Limb (tissue), 2 donors: ENCODE measurements around the gene IDS.
"Not testable (repeated sequence)": the region's sequence is repeated elsewhere in the genome, so short reads cannot be mapped to it uniquely, and the experiment has no call there.

Experiments
- DNase-seq, 2 donors: peaks; one replicate each; pipeline ENCODE4 v3.0.0-alpha.2; 2016; ENCODE audit errors: extremely low spot score in 2 of 2

IDS gene

DNA sequence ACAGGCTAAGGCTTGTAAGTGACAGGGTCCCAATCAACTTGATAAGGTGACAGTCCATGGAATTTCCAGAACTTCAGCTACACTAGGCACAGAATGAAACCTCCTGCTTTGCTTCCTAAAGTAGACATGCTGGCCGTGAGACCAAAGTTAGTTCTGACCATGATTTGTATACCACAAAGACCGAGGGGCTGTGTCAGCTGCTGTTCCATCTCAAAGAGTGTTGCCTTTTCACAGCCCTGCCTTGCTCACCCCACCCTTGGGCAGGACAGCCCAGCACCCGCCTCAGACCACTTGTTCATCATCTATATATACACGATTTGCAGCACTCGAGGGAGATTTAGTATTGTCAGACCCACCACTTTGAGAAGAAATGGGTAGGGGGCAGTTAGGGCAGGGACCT, 5.3 kb downstream of the IDS start:
- no peak for DNase-seq

DNA sequence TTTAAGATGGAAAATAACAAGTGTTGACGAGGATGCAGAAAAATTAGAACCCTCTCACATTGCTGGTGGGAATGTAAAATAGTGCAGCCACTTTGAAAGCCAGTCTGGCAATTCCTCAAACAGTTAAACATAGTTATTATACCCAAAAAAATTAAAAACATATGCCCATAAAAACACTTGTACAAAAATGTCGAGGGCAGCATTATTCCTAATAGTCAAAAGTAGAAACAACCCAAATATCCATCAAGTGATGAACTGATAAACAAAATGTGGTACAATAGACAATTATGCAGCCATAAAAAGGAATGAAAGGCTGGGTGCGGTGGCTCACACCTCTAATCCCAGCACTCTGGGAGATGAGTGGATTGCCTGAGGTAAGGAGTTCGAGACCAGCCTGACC, 6.3 kb downstream of the IDS start:
- no peak for DNase-seq

DNA sequence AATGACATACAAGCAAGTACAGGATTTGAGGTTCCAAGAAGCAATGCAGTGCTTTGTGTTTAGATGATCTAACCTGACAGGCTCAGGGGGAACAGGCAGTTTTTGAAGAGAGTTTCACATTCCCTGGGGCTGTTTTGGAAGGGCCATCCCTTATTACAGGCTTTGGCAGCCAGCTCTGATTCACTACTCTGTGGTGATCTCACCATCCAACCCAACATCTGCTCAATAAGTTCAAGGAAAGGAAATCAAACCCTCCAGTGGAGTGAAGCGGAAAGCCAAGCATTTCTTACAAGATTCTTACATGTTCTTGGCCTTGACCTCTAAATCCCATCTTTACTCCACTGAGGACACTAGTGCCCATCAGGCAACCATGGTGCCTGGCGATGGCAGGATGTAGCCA, 7.5 kb downstream of the IDS start:
- no peak for DNase-seq

DNA sequence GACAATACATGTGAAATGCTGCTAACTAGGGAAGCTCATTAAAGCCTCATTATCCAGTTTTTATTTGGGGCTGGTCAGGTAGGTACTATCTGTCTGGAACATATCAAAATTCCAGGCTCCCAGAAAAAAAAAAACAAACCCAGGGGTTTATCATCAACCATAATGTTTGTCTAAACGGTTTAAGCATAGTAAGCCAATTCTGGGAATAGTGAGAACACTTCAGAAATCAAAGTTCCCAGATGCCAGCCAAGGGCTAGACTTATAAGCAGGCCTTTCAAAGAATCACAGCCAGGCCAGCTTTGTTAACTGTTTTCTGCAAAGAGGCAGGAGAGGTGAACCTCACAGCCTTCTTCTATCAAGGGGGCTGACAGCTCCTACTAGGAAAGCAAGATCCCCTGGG, 8.1 kb downstream of the IDS start:
- DNase-seq: no peak

DNA sequence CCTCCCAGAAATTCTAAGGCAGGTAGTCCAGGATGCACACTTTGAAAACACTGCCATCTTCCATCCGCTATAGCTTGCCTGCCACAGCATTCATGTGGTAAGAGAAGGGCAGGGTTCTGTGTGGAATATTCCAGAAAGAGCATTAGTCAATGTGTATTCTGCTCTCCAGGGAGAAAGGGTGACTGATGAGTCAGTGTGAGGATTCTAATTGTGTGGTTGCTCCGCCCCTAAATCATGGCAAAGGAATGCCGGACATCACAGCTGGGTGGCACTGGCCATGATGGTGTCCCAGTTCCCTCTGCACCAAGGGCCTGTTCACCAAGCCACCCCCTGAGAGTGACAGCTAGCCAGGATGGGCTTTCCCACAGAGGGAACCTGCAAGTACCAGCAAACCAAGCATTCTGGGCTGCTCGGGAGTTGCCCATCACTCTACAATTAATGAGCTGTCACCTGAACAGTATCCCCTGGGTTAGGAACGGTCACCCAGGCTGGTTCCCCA, 9.5 kb downstream of the IDS start:
- no peak for DNase-seq

- DNase-seq: no peak
These were observed 10.1 kb downstream of the IDS start for GRCh38 chrX:149494844-149495565.

- no peak for DNase-seq
These were observed 11.2 kb downstream of the IDS start for GRCh38 chrX:149493567-149494562.

- DNase-seq: no peak
These were observed 13.3 kb downstream of the IDS start for GRCh38 chrX:149491812-149492211.

DNA sequence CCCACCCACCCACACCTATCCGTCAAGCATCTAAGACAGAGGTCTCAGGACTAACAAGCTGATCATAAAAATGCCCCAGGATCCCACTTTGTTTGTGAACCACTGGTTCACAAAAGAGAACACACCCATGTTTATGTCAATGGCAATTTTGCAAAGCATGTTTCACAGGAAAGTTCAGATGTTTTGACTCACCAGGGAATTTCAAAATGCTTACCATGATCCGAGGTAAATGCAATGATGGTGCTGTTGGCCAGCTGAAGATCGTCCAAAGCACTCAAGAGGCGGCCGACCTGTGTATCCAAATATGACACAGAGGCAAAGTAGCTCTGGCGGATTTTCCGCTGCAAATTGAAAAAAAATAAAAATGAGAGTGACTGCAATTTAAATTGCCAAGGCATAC, 15.0 kb downstream of the IDS start:
- no peak for DNase-seq

DNA sequence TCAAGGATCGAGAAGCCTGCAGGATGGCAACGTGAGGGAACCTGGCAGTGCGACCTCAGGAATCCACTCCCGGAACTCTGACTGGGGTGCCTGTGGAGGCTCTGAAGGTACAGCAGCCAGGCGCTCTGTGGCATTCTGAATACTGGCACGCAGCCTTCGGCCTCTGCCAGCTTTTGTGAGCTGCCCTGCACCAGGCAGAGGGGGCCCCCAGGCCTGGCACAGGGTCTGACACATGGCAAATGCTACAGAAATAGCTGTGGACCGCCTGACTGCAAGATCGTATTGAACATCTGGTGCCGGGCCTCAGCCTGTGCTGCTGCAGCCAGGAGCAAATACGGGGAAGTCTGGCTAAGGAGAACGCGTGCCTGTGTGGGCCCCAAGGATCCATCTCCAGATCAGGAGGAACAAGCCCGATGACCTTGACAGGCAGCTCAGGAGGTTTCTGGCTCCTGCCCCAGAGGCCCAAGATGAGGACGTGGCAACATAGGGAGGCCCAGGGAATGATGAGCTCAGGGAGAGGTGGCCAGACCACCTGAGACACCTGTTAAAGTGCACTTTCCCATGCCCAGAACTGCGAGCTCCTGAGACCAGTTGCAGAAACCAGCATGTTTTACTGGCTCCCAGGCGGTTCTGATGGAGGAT, 16.6 kb downstream of the IDS start:
- not testable (repeated sequence) for DNase-seq

GRCh38 chrX:149488008-149488407, 17.1 kb downstream of the IDS start:
- DNase-seq: not testable (repeated sequence)

GRCh38 chrX:149487292-149487691, 17.8 kb downstream of the IDS start:
- no peak for DNase-seq

- DNase-seq: no peak
These were observed 28.6 kb downstream of the IDS start for GRCh38 chrX:149476513-149476912.

DNA sequence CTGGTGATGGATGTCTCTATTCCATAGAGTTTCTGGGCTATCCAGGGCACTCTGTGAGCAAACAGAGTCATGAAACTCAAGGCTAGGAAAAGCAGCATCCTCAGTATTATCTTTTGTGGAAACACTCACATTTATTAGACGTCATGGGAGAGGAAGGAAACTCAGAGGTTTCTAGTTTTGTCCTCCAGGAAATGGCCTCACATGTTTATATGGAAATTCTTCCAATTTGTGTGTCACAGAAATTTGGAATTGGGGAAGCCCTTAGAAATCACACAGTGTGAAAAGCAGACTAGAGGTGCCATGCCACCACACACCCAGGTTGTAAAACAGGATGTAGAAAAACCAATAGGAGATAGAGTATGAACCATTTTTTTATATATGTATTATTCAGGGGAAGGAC, 31.1 kb downstream of the IDS start:
- no peak for DNase-seq

DNA sequence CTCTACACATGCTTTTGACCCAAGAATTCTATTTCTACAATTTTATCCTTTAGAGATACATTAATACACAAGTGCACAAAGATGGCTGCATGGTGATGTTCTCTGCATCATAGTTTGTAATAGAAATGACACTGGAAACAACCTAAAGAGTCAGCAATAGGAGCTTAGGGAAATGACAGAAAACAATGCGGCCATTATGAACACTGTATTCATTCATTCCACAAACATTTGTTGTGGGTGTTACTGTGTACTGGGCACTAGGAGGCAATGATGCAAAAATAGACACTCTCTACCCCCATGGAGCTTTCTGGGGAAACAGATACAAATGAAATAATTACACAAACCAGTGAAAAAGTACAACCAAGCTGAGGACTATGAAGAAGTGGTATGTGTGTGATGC, 32.0 kb downstream of the IDS start:
- no peak for DNase-seq

DNA sequence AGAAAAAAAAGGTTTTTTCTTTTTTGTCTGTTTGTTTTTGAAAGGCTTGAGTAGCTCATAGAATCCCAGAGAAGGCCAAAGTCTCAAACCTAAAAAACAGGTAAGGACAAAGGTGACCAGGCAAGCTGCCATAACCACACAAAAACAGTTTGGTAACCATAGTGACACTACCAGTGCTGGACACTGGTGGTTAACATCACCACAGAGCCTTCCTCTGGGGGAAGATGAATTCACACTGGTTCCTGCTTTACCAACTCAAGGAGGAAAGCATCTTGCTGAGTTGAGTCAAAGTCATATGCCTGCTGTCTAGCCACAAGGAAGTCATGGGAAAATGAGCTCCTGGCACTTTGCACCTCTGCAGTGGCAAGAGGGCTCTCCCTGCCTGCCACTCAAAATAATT, 32.5 kb downstream of the IDS start:
- no peak for DNase-seq

DNA sequence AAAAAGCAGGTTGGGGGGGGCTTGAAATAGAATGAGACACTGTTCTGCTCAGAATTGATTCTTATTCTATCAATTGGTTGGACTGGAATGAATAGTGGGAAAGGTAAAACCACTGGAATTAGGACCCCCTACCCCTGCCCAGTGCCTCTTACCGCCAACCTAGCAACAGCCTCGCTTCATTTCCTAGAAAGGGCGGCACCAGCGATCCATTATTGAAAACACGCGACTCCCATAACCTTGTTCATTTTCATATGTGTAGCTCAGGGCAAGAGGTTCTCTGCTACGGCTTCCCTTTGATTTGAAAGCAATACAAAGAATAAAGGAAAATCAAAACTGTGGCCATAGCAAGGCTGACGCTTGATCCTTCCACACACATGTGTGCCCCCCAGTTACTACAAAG, 33.7 kb downstream of the IDS start:
- DNase-seq: no peak

DNA sequence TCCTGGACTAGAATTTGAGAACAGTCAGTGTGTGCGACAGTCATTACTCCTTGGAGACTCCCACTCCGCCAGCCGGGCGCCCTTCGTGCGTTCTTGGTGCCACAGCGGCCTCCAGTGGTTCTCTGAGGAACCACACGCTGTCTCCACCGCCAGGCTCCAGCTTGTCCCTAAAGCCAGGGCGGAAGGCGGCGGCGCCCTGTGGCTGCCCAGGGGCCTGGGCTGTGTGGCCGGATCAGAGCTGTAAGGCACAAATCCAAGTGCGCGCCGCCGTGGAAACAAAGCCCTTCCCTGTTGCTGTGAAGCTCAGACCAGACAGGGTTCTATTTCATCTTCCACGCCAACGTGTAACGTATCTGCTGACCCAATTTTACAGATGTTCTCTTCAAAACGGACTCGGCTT, 34.2 kb downstream of the IDS start:
- peak; percentile 47 to 88 for DNase-seq

GRCh38 chrX:149469406-149469805, 35.7 kb downstream of the IDS start:
- DNase-seq: no peak

DNA sequence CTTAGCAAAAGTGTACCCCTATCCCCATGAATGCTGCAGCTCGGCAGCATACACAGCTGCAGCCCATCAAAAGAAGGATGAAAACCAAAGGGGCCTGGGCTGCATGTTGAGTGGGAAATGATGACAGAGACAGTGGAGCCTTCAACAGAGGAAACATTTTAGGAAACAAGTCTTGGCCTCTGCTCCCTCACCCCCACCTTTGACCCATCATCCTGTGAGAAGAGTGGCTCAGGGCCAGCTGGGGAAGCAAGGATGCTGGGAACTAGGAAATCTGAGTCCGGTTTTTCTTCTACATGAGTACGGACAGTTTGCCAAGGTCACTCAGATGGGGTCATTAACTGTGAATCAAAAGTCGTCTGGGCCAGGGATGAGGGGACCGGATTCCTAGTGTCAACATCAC, 37.2 kb downstream of the IDS start:
- no peak for DNase-seq

DNA sequence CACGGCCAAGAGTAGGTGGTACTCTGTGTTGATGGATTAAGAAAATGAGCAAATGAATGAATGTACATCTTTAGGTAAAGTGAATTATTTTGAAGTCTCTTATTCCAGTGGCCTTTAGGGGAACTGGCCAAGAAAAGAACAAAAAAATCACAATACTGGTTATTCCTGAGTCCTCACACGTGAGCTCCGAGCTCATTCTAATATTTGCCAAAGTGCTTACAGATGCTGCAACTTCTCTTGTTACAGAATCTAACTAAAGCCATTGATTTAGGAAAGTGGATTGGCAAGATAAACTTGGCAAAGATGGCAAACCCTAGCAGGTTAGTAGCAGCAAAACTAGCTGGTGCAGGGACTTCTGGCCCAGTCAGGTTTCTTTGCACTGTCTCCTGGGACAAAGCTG, 37.6 kb downstream of the IDS start:
- no peak for DNase-seq

GRCh38 chrX:149462849-149463248, 42.3 kb downstream of the IDS start:
- DNase-seq: no peak
